HEK293 (cell line): ENCODE results near the gene TNNC1.

Experiments
- CTCF ChIA-PET: fragments of 350-600 bp; formaldehyde crosslinking; extraction: SDS; loops from one replicate; lab custom pipeline; 2021; ENCODE audit warnings: antibody characterized with exemption; lab: Yijun Ruan, JAX
- POLR2A ChIA-PET: fragments of 300-600 bp; formaldehyde crosslinking; extraction: SDS; loops from one replicate; lab custom pipeline; 2020; ENCODE audit warnings: antibody characterized with exemption, inconsistent platforms; lab: Yijun Ruan, JAX
- H3K27ac ChIP-seq: fragments of 200-500 bp; sonication (Bioruptor generic); 2 replicates; pipeline ENCODE4 v1.5.1; 2014; ENCODE audit warnings: low read depth, low read length, control low read depth, inconsistent platforms; ENCODE audit errors: extremely low read depth
- H3K36me3 ChIP-seq, 2 experiments: fragments of 200-500 bp in 1 of 2; sonication (Bioruptor generic) in 1 of 2; 1 replicate in 1 of 2; 2 replicates in 1 of 2; pipeline ENCODE4 v1.5.1; 2014 to 2017; ENCODE audit warnings: inconsistent platforms in 2 of 2, low read length in 2 of 2; ENCODE audit not compliant: control insufficient read depth in 2 of 2, insufficient read depth in 1 of 2
- H3K4me1 ChIP-seq: fragments of 200-500 bp; sonication (Bioruptor generic); 2 replicates; pipeline ENCODE4 v1.5.1; 2014; ENCODE audit warnings: mild to moderate bottlenecking, low read length, inconsistent platforms; ENCODE audit not compliant: control insufficient read depth, insufficient read depth
- H3K4me3 ChIP-seq: 2 replicates; pipeline ENCODE4 v1.5.1; 2011; ENCODE audit warnings: low read depth, mild to moderate bottlenecking, control low read depth, low read length, moderate library complexity
- H3K9me3 ChIP-seq: fragments of 200-500 bp; sonication (Bioruptor generic); 2 replicates; pipeline ENCODE4 v1.5.1; 2014; ENCODE audit warnings: low read depth, low read length, inconsistent platforms; ENCODE audit not compliant: control insufficient read depth, insufficient read depth
- EGR2 ChIP-seq: fragments of 450-650 bp; formaldehyde crosslinking; IDR thresholded peaks from 2 replicates; pipeline ENCODE4 v1.5.1; 2016; ENCODE audit warnings: low read depth, missing biosample characterization, missing genetic modification characterization
- GLIS2 ChIP-seq: fragments of 450-650 bp; formaldehyde crosslinking; IDR thresholded peaks from 2 replicates; pipeline ENCODE4 v1.5.1; 2016; ENCODE audit warnings: missing biosample characterization, missing genetic modification characterization
- PATZ1 ChIP-seq: fragments of 450-650 bp; formaldehyde crosslinking; IDR thresholded peaks from 2 replicates; pipeline ENCODE4 v1.5.1; 2016; ENCODE audit warnings: missing biosample characterization, missing genetic modification characterization
- PBX3 ChIP-seq: sonication (generic); formaldehyde crosslinking; IDR thresholded peaks from 2 replicates; pipeline ENCODE4 v1.8.1; 2022; ENCODE audit warnings: mild to moderate bottlenecking, moderate library complexity, missing genetic modification reagents
- SCRT1 ChIP-seq: fragments of 450-650 bp; formaldehyde crosslinking; IDR thresholded peaks from 2 replicates; pipeline ENCODE4 v1.5.1; 2016; ENCODE audit warnings: missing biosample characterization, missing genetic modification characterization, borderline replicate concordance
- SCRT2 ChIP-seq: fragments of 450-650 bp; formaldehyde crosslinking; IDR thresholded peaks from 2 replicates; pipeline ENCODE4 v1.5.1; 2016; ENCODE audit warnings: missing biosample characterization, missing genetic modification characterization
- SP2 ChIP-seq: fragments of 450-650 bp; formaldehyde crosslinking; IDR thresholded peaks from 2 replicates; pipeline ENCODE4 v1.5.1; 2016; ENCODE audit warnings: missing biosample characterization, missing genetic modification characterization
- SP3 ChIP-seq: fragments of 450-650 bp; formaldehyde crosslinking; IDR thresholded peaks from 2 replicates; pipeline ENCODE4 v1.5.1; 2016; ENCODE audit warnings: missing biosample characterization, missing genetic modification characterization
- WT1 ChIP-seq: fragments of 450-650 bp; formaldehyde crosslinking; IDR thresholded peaks from 2 replicates; pipeline ENCODE4 v1.5.1; 2016; ENCODE audit warnings: missing biosample characterization, missing genetic modification characterization
- ZBTB17 ChIP-seq: fragments of 450-650 bp; formaldehyde crosslinking; IDR thresholded peaks from 2 replicates; pipeline ENCODE4 v1.5.1; 2016; ENCODE audit warnings: missing biosample characterization, missing genetic modification characterization
- ZBTB20 ChIP-seq: fragments of 450-650 bp; formaldehyde crosslinking; IDR thresholded peaks from 2 replicates; pipeline ENCODE4 v1.5.1; 2016; ENCODE audit warnings: missing biosample characterization, missing genetic modification characterization
- ZFHX2 ChIP-seq: fragments of 450-650 bp; formaldehyde crosslinking; conservative IDR thresholded peaks from 2 replicates; pipeline ENCODE4 v1.5.1; 2016; ENCODE audit warnings: missing biosample characterization, missing genetic modification characterization
- ZNF223 ChIP-seq: fragments of 450-650 bp; formaldehyde crosslinking; IDR thresholded peaks from 2 replicates; pipeline ENCODE4 v1.5.1; 2016; ENCODE audit warnings: missing biosample characterization, missing genetic modification characterization
- ZNF335 ChIP-seq: fragments of 450-650 bp; formaldehyde crosslinking; conservative IDR thresholded peaks from 2 replicates; pipeline ENCODE4 v1.5.1; 2016; ENCODE audit warnings: missing biosample characterization, missing genetic modification characterization
- ZNF341 ChIP-seq: fragments of 450-650 bp; formaldehyde crosslinking; IDR thresholded peaks from 2 replicates; pipeline ENCODE4; 2016; ENCODE audit warnings: low read depth, missing biosample characterization, missing genetic modification characterization
- ZNF398 ChIP-seq: fragments of 450-650 bp; formaldehyde crosslinking; IDR thresholded peaks from 2 replicates; pipeline ENCODE4 v1.5.1; 2017; ENCODE audit warnings: missing biosample characterization, missing genetic modification characterization
- ZNF548 ChIP-seq: fragments of 450-650 bp; formaldehyde crosslinking; IDR thresholded peaks from 2 replicates; pipeline ENCODE4 v1.5.1; 2016; ENCODE audit warnings: missing biosample characterization, missing genetic modification characterization
- TF ChIP-seq, protein P1 (sequence below): fragments of 450-650 bp; formaldehyde crosslinking; IDR thresholded peaks from 2 replicates; pipeline ENCODE4 v1.5.1; 2017; ENCODE audit warnings: missing biosample characterization, missing genetic modification characterization
- TF ChIP-seq, protein P2 (sequence below): fragments of 450-650 bp; formaldehyde crosslinking; IDR thresholded peaks from 2 replicates; pipeline ENCODE4 v1.5.1; 2016; ENCODE audit warnings: missing biosample characterization, missing genetic modification characterization

TNNC1 gene

GRCh38 chr3:52456169-52456799 is 2.4 kb upstream of the TNNC1 start:
- H3K9me3 ChIP-seq: no peaks in the 10 kb centered on the region
- peak; percentile 100 for TF ChIP-seq ZBTB20 (tag by site-specific recombination)
- TF ChIP-seq, protein P1, sequence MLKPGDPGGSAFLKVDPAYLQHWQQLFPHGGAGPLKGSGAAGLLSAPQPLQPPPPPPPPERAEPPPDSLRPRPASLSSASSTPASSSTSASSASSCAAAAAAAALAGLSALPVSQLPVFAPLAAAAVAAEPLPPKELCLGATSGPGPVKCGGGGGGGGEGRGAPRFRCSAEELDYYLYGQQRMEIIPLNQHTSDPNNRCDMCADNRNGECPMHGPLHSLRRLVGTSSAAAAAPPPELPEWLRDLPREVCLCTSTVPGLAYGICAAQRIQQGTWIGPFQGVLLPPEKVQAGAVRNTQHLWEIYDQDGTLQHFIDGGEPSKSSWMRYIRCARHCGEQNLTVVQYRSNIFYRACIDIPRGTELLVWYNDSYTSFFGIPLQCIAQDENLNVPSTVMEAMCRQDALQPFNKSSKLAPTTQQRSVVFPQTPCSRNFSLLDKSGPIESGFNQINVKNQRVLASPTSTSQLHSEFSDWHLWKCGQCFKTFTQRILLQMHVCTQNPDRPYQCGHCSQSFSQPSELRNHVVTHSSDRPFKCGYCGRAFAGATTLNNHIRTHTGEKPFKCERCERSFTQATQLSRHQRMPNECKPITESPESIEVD (tag by site-specific recombination): no peak
- TF ChIP-seq SCRT2 (tag by site-specific recombination): peak; percentile 92
- TF ChIP-seq ZNF223 (tag by site-specific recombination): peak; percentile 88
- TF ChIP-seq ZFHX2 (tag by site-specific recombination): peak; percentile 64
- TF ChIP-seq ZNF335 (tag by site-specific recombination): peak; percentile 67
- TF ChIP-seq, protein P2, sequence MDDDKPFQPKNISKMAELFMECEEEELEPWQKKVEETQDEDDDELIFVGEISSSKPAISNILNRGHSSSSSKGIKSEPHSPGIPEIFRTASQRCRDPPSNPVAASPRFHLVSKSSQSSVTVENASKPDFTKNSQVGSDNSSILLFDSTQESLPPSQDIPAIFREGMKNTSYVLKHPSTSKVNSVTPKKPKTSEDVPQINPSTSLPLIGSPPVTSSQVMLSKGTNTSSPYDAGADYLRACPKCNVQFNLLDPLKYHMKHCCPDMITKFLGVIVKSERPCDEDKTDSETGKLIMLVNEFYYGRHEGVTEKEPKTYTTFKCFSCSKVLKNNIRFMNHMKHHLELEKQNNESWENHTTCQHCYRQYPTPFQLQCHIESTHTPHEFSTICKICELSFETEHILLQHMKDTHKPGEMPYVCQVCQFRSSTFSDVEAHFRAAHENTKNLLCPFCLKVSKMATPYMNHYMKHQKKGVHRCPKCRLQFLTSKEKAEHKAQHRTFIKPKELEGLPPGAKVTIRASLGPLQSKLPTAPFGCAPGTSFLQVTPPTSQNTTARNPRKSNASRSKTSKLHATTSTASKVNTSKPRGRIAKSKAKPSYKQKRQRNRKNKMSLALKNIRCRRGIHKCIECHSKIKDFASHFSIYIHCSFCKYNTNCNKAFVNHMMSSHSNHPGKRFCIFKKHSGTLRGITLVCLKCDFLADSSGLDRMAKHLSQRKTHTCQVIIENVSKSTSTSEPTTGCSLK (tag by site-specific recombination): no peak
- peak; percentile 43 for TF ChIP-seq SP2 (tag by site-specific recombination)
- TF ChIP-seq ZNF398 (tag by site-specific recombination): peak; percentile 56
- TF ChIP-seq WT1: peak; percentile 59; the same call in 1 of the 2 replicates
- TF ChIP-seq PATZ1 (tag by site-specific recombination): peak; percentile 9; the same call in 1 of the 2 replicates
- TF ChIP-seq ZNF548 (tag by site-specific recombination): no peak
- TF ChIP-seq ZBTB17 (tag by site-specific recombination): peak; percentile 93
- TF ChIP-seq ZNF341 (tag by site-specific recombination): peak; percentile 70
- peak; percentile 77 for TF ChIP-seq SP3 (tag by site-specific recombination)
- TF ChIP-seq PBX3: no peak
- 0 out of 2 replicates have a peak, but pooled peaks have one; percentile 61 for TF ChIP-seq SCRT1 (tag by site-specific recombination)
- peak; percentile 14; the same call in 1 of the 2 replicates for TF ChIP-seq EGR2 (tag by site-specific recombination)
- TF ChIP-seq GLIS2 (tag by site-specific recombination): peak; percentile 58; the same call in 1 of the 2 replicates
- H3K27ac ChIP-seq: peak overlapping the region; percentile 74
- peaks cover 2% of the 10 kb centered on the region; the same call in 1 of the 2 replicates for H3K4me1 ChIP-seq
- peaks cover 15 to 47% of the 10 kb centered on the region in 2 experiments; a peak in 2 of 3 replicates for H3K36me3 ChIP-seq
- ChIA-PET CTCF (interaction anchor here (1.2 kb wide), 1 partner anchor 10 kb away, joined by 4 read pairs; no protein-coding TSS in a partner anchor), POLR2A (no interaction called here)
- peak overlapping the region; percentile 94 for H3K4me3 ChIP-seq
